Stimulated activated CD8-positive, alpha-beta memory T cell treated with anti-CD3 and anti-CD28 coated beads, Interleukin-15, amount 100 ng/mL, for 24 hours (primary cell): ENCODE results near the gene PCMTD2.
"Not testable (repeated sequence)": the region's sequence is repeated elsewhere in the genome, so short reads cannot be mapped to it uniquely, and the experiment has no call there.

Source experiments
- DNase-seq: peaks from one replicate; pipeline ENCODE4 v3.0.0-alpha.2; 2020; ENCODE audit warnings: low read depth

The PCMTD2 gene

DNA sequence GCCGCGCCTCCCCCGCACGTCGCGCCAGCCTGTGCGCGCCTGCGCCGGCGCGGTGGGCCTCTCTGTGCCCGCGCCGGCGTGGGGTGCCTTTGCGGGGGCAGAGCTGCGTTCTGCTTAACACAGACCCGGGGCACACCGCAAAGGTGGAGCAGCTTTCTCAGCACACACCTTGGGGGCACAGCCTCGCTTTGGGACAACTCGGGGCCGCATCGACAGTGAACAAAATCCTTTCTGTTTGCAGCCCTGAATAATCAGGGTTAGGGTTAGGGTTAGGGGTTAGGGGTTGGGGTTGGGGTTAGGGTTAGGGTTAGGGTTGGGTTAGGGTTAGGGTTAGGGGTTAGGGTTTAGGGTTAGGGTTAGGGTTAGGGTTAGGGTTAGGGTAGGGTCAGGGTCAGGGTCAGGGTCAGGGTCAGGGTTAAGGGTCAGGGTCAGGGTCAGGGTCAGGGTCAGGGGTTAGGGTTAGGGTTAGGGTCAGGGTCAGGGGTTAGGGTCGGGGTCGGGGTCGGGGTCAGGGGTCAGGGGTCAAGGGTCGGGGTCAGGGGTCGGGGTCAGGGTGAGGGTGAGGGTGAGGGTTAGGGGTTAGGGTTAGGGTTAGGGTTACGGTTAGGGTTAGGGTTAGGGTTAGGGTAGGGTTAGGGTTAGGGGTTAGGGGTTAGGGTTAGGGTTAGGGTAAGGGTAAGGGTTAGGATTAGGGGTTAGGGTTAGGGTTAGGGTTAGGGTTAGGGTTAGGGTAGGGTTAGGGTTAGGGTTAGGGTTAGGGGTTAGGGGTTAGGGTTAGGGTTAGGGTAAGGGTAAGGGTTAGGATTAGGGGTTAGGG lies 31.1 kb downstream of the PCMTD2 start:
- not testable (repeated sequence) for DNase-seq

DNA sequence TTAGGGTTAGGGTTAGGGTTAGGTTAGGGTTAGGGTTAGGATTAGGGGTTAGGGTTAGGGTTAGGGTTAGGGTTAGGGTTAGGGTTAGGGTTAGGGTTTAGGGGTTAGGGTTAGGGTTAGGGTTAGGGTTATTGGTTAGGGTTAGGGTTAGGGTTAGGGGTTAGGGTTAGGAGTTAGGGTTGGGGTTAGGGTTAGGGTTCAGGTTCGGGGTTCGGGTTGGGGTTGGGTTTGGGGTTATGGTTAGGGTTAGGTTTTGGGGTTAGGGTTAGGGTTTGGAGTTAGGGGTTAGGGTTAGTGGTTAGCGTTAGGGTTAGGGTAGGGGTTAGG lies 31.7 kb downstream of the PCMTD2 start:
- not testable (repeated sequence) for DNase-seq

DNA sequence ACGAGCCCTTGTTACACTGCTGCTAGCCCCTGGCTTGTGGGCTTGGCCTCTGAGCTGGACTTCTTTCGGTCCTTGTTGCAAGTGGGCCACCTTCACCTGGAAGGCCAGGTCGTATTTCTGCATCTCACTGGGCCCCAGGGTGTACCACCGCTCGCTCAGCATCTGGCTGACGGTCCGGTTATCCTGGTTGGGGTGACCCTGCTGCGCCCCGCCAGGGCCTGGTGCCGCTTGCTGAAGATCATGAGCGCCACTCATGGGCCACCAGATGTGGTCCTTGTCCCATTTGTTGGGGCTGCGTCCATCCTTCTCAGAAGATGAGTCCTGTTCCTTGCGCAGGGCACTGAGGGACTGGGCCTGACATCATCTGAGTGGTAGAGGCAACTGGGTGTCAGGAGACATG lies 36.6 kb downstream of the PCMTD2 start:
- DNase-seq, result not testable (repeated sequence)

DNA sequence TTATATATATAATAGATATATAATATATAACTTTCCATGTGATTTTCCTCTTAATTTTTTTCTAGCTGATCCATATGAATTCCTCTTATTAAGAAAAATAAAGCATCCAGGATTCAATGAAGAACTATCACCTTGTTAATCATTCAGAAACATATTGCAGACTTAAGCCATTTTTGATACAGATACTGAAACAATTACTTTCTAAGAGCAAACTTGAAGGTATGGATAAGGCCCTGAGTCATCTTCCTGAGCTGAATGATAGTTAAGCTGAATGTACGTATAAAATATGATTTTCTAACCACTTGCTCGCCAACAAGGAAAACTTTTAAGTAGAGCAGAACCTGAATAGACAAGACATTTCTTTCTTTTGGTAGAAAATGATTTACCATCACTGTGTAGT lies 47.5 kb downstream of the PCMTD2 start:
- not testable (repeated sequence) for DNase-seq

DNA sequence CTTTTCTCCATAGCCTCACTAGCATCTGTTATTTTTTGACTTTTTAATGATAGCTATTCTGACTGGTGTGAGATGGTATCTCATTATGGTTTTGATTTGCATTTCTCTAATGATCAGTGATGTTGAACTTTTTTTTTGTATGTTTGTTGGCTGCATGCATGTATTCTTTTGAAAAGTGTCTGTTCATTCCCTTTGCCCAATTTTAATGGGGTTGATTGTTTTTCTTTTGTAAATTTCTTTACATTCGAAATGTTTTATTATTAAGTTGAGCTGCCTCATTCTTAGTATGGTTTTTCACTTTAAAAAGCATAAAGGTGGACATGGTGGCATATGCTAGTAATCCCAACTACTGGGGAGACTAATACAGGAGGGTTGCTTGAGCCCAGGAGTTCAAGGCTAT lies 58.2 kb downstream of the PCMTD2 start:
- DNase-seq, result not testable (repeated sequence)

DNA sequence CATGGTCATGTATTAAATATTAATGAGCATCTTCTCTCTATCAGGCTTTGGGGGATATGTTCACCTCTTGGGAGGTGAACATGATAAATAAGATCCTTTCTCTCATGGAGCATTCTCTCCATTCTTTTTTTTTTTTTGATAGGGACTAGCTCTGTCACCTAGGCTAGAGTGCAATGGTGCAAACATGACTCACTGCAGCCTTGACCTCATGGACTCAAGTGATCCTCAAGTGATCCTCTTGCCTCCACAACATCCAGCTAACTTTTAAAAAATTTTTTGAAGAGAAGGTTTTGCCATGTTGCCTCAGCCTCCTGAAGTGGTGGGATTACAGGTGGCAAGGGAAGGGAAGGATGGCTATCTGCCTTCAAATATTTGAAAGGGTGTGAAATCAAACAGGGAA lies 59.8 kb downstream of the PCMTD2 start:
- DNase-seq, result not testable (repeated sequence)

DNA sequence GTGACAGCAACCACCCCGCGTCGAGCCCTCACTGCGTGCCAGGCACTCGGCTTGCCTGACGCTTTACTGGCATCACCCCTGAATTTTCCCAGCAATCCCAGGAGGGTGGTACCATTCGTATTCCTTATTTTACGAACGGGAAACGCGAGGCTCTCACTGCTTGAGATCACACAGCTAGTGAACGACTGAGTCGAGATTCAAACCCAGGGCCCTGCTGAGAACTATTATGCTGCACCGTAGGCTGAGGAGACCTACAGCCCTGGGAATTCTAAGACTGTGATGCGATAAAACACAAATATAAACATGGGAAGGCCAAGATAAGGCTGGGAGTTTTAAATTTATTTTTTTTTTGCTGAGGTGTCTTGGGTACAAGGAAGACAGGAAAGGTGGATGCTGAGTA lies 60.3 kb downstream of the PCMTD2 start:
- DNase-seq, result not testable (repeated sequence)

DNA sequence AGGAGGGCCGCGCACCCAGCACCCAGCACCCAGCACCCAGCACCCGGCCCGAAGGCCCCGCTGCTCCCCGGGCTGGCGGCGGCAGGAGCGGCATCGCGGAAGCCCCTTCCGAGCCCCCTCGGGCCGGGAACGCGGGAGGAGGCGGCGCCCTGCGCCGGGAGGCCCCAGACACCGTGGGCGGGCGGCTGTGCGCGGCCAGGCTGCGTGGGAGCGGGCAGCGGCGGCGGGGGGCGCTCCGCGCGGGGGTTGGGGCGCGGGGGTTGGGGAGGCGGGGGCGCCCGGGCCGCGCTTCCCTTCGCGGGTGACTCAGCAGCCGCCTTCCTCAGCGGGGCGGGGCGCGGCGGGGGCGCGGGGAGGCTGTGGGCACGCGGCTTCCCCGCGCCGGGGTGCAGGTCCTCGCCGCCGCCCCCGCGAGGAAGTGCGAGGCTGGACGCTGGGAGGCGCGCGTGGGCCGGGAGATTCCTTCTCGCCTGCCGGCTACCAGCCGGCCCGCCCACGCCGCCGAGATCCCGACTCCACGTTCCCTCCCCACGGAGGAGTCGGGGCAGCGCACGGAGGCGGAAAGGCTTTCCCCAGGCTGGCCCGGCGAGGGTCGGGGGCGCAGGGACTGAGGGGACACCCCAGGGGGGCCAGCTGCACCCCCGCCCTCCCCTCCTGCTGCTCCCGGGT lies 61.0 kb downstream of the PCMTD2 start:
- not testable (repeated sequence) for DNase-seq

DNA sequence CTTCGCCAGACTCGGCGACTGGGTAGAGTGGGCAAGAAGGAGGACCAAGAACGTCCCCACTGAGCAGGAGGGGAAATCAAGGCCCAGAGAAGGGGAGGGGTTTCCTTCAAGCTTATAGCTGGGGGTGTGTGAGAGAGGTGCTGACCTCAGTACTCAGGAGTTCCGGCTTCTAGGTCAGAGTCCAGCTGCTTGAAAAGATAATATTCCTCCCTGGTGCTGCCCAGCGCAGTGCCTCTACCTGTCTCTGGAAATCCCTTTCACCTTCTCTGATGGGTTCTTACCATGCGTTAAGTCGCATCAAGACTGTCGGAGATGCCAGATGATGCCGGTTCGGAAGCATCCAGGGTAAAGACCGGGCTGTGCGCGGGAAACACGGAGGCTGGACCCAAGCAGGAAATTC lies 61.8 kb downstream of the PCMTD2 start:
- not testable (repeated sequence) for DNase-seq

DNA sequence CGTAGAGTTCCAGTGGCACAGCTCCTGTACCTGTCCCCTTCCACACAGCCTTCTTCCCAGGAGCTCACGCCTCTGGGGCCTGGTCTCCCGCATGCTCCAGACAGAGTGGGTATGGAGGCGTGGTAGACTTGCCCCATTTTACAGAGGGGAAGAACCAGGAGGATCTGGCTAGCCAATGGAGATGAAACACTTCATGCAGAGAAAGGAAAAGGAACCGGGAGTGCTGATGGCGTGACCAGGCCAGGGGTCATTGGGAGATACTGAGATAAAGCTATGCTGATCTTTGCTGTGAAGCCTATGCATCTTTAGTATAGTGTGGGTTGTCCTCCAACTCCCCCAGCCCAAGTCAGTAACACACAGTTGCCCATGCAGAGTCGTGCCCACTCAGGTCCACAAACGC lies 62.5 kb downstream of the PCMTD2 start:
- DNase-seq, result not testable (repeated sequence)

DNA sequence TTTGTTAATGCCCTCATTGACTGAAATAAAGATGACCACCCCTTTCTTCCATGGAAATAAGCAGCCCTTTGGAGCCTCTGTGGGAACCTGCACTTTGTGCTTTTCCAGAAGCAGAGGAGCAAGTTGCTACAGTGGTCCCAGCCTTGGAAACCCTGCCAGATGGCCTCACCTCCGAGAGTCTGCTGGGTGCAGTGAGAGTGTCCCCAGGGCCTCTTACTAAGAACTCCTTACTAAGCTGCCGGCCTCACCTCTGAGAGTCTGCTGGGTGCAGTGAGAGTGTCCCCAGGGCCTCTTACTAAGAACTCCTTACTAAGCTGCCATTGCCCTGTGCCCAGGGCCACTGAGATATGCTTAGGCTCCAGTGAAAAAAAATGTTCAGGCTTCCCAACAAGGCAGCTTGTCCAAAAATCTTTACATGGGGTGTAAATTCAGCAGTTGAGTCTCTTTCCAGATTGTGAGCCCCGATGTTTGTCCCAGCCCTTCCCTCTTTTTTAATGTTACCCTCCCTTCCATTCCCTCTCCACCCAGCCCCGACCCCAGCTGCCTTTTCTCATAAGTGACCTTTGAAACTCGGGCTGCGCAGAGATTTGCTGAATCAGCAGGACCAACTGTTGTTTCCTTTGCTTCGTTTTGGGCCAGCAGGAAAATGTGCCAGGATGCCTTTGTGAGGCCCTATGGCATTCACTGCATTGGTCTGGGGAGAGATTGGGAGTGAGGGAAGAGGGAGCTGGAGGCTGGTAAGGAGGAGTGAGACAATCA lies 66.7 kb downstream of the PCMTD2 start:
- not testable (repeated sequence) for DNase-seq
